MM.1S (cell line): Measurements from ENCODE around the gene MBTD1.
A peak's percentile ranks its signal among the peaks of the same experiment; 100 is the strongest.

Experiments
- DNase-seq: peaks from one replicate; pipeline ENCODE4 v3.0.0-alpha.2; 2015
- H2AFZ ChIP-seq: fragments of 300-600 bp; sonication (generic); 2 replicates; pipeline ENCODE4 v1.6.0; 2016; ENCODE audit warnings: antibody characterized with exemption, low read length
- H3F3A ChIP-seq: fragments of 300-600 bp; sonication (generic); 2 replicates; pipeline ENCODE4 v1.6.1; 2016; ENCODE audit warnings: mild to moderate bottlenecking, antibody characterized with exemption, low read length, moderate library complexity, mixed read lengths; ENCODE audit not compliant: insufficient read depth
- H3K27ac ChIP-seq: fragments of 300-600 bp; sonication (generic); 2 replicates; pipeline ENCODE4 v1.5.1; 2016; ENCODE audit warnings: mild to moderate bottlenecking, low read length
- H3K27me3 ChIP-seq: fragments of 300-600 bp; sonication (generic); replicated peaks from 2 replicates; pipeline ENCODE4 v1.6.0; 2016; ENCODE audit warnings: low read length; ENCODE audit not compliant: insufficient read depth
- H3K36me3 ChIP-seq: fragments of 300-600 bp; sonication (generic); replicated peaks from 2 replicates; pipeline ENCODE4 v1.6.1; 2016; ENCODE audit warnings: mild to moderate bottlenecking, low read length, mixed read lengths; ENCODE audit not compliant: insufficient read depth
- H3K4me1 ChIP-seq: fragments of 300-600 bp; sonication (generic); 2 replicates; pipeline ENCODE4 v1.6.1; 2016; ENCODE audit warnings: low read length, mixed read lengths
- H3K4me2 ChIP-seq: fragments of 300-600 bp; sonication (generic); 2 replicates; pipeline ENCODE4 v1.6.0; 2016; ENCODE audit warnings: low read depth, low read length
- H3K4me3 ChIP-seq: fragments of 300-600 bp; sonication (generic); 2 replicates; pipeline ENCODE4 v1.5.1; 2016; ENCODE audit warnings: low read length, mixed read lengths
- H3K79me2 ChIP-seq: fragments of 300-600 bp; sonication (generic); 2 replicates; pipeline ENCODE4 v1.6.1; 2016; ENCODE audit warnings: mixed run types, low read length, mixed read lengths
- H3K9ac ChIP-seq: fragments of 300-600 bp; sonication (generic); 2 replicates; pipeline ENCODE4 v1.6.1; 2016; ENCODE audit warnings: low read length, mixed read lengths
- H3K9me2 ChIP-seq: fragments of 300-600 bp; sonication (generic); replicated peaks from 2 replicates; pipeline ENCODE4 v1.6.1; 2016; ENCODE audit warnings: mild to moderate bottlenecking, low read length, mixed read lengths; ENCODE audit not compliant: insufficient read depth
- H3K9me3 ChIP-seq: fragments of 300-600 bp; sonication (generic); replicated peaks from 2 replicates; pipeline ENCODE4 v1.6.1; 2016; ENCODE audit warnings: mild to moderate bottlenecking, low read length, mixed read lengths; ENCODE audit not compliant: insufficient read depth
- H4K20me1 ChIP-seq: fragments of 300-600 bp; sonication (generic); 2 replicates; pipeline ENCODE4 v1.6.1; 2016; ENCODE audit warnings: mild to moderate bottlenecking, low read length, moderate library complexity, mixed read lengths; ENCODE audit not compliant: insufficient read depth
- CTCF ChIP-seq: fragments of 300-600 bp; sonication (generic); IDR thresholded peaks from 2 replicates; pipeline ENCODE4 v1.5.1; 2016; ENCODE audit warnings: antibody characterized with exemption, low read length, mixed read lengths
- EZH2 ChIP-seq: fragments of 300-600 bp; sonication (generic); optimal IDR thresholded peaks from 2 replicates; pipeline ENCODE3; 2017; ENCODE audit warnings: low read depth, mild to moderate bottlenecking, antibody characterized with exemption, low read length, mixed read lengths
- EZH2phosphoT487 ChIP-seq: fragments of 300-600 bp; sonication (generic); IDR thresholded peaks from 2 replicates; pipeline ENCODE4 v1.6.1; 2018; ENCODE audit warnings: antibody characterized with exemption, low read length

Gene MBTD1

GRCh38 chr17:51259564-51260236 lies at the start of gene MBTD1:
Gene MBTD1, minus strand, starts transcription at chr17:51260049. Its CDS starts 34,888 bp downstream, at chr17:51225161.
- H4K20me1 ChIP-seq = peaks cover 8% of the 10 kb centered on the region; the same call in 1 of the 2 replicates
- H3K9ac ChIP-seq = peak within 1 kb of the TSS; percentile 96
- H3K27me3 ChIP-seq = no peaks in the 10 kb centered on the region
- peak; percentile 94 for DNase-seq
- H3K4me3 ChIP-seq = peak within 1 kb of the TSS; percentile 97
- H3K27ac ChIP-seq = peak within 1 kb of the TSS; percentile 95
- peak within 1 kb of the TSS; percentile 97 for H2AFZ ChIP-seq
- no peaks in the 10 kb centered on the region for H3K9me3 ChIP-seq
- peaks cover 93% of the 10 kb centered on the region for H3K79me2 ChIP-seq
- peak within 1 kb of the TSS; percentile 90 for H3K4me2 ChIP-seq
- H3K36me3 ChIP-seq = peaks cover 3% of the 10 kb centered on the region; the same call in 1 of the 2 replicates
- peaks cover 37% of the 10 kb centered on the region for H3K4me1 ChIP-seq
- TF ChIP-seq EZH2 (no peak), EZH2phosphoT487 (no peak), CTCF (no peak)
- H3K9me2 ChIP-seq = no peaks in the 10 kb centered on the region
- peaks cover 4% of the 10 kb centered on the region; the same call in 1 of the 2 replicates for H3F3A ChIP-seq

GRCh38 chr17:51305182-51305581 lies 45.3 kb upstream of the MBTD1 start:
- Histone ChIP-seq H3K9me3 (no peaks in the 10 kb centered on the region), H3K27me3 (no peaks in the 10 kb centered on the region), H3K9me2 (no peaks in the 10 kb centered on the region), H3K4me3 (no peak overlapping the region), H3K79me2 (no peaks in the 10 kb centered on the region), H2AFZ (no peak overlapping the region), H3K36me3 (no peaks in the 10 kb centered on the region), H3K27ac (no peak overlapping the region), H4K20me1 (no peaks in the 10 kb centered on the region), H3K4me1 (no peaks in the 10 kb centered on the region), H3K4me2 (no peak overlapping the region), H3F3A (no peaks in the 10 kb centered on the region), H3K9ac (no peak overlapping the region)
- no peak for DNase-seq
- TF ChIP-seq CTCF = no peak
- no peak for TF ChIP-seq EZH2phosphoT487
- no peak for TF ChIP-seq EZH2

GRCh38 chr17:51299859-51300258 lies 40.0 kb upstream of the MBTD1 start:
- TF ChIP-seq CTCF (no peak), EZH2 (no peak), EZH2phosphoT487 (no peak)
- H3K9ac ChIP-seq = no peak overlapping the region
- no peaks in the 10 kb centered on the region for H4K20me1 ChIP-seq
- no peaks in the 10 kb centered on the region for H3K9me3 ChIP-seq
- no peak overlapping the region for H2AFZ ChIP-seq
- no peaks in the 10 kb centered on the region for H3K36me3 ChIP-seq
- H3K27ac ChIP-seq = no peak overlapping the region
- H3K27me3 ChIP-seq = no peaks in the 10 kb centered on the region
- H3K4me2 ChIP-seq = no peak overlapping the region
- no peaks in the 10 kb centered on the region for H3F3A ChIP-seq
- H3K4me1 ChIP-seq = no peaks in the 10 kb centered on the region
- no peak overlapping the region for H3K4me3 ChIP-seq
- H3K79me2 ChIP-seq = no peaks in the 10 kb centered on the region
- DNase-seq = no peak
- H3K9me2 ChIP-seq = no peaks in the 10 kb centered on the region
